GM18858 (cell line): ENCODE results near the gene MAGI2.

Experiments
- ATAC-seq: cut with Tn5 transposase; IDR thresholded peaks from one replicate; pipeline ENCODE4 v1.9.1; 2021; ENCODE audit not compliant: unreplicated experiment

Gene MAGI2

DNA sequence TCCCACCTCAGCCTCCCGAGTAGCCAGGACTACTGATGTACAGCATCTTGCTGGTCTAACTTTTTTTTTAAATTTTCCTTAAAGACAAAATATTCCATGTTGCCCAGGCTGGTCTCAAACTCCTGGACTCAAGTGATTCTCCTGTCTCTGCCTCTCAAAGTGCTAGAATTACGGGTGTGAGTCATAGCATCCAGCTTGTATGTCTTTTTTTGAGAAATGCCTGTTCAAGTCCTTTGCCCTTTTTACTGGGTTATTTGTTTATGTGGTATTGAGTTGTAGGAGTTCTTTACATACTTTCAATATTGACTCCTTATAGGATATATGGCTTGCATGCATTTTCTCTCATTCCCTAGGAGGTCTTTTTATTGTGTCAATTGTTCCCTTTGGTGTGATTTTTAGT lies 486.4 kb downstream of the MAGI2 start:
- ATAC-seq, result no peak

DNA sequence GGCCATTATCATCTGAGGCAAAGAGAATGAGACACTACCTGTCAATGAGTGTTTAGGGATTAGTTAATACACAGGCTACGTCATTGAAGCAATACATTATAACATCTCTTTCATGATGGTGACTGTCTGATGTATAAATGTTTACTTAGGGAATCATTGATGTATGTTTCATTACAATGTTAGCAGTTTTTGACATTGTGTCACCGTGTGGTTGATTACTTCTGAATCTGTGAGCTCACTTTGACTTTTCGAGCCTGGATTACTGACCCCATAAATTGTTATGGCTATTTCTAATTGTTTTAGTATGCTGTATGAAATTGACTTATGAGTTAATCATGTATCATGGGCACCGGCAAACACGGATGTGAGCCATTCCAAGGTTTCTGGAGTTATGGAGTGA lies 494.0 kb downstream of the MAGI2 start:
- ATAC-seq, result no peak

DNA sequence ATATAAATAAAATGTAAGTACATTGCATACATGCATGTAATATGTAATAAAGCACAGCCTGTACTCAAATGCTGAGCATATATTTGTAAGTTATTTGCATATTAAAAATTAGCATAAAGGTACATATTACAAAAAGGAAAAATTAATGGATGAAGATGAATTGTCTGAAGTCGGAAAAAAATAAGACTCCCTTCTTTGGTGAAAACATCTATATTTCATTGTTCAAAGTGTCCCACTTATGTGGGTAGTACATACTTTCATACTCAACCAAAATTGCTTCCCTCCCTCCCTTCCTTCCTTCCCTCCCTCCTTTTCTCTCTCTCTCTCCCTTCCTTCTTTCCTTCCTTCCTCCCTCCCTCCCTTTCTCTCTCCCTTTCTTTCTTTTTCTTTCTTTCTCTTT lies 498.1 kb downstream of the MAGI2 start:
- no peak for ATAC-seq

DNA sequence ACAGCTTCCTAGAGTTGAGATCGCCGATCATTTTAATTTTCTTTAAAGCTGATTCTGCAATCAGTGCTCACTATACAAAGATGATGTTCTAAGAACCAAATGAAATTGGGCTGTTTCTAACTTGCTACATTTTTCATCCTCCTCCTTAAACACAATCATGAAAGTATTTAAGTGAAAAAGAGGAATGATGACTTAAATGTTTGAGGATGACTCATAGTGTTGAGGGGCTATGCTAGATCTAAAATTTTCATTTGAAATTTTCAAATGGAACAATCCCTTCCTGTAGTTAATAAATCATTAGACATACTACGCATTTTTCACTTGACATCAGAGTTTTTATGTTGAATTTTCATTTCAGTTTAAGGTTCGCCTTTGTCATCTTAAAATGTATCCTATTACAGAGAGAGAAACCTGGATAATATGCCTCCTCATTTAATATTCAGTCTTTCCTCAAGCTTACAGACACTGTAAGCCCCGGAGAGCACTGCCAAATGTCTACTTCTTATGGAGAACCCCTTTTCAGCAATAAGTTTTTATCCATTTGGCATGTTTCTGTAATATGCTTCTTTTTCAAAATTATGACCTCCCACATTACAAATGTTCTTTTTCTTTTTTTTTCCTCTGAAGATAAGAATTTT lies 499.6 kb downstream of the MAGI2 start:
- ATAC-seq, result no peak

DNA sequence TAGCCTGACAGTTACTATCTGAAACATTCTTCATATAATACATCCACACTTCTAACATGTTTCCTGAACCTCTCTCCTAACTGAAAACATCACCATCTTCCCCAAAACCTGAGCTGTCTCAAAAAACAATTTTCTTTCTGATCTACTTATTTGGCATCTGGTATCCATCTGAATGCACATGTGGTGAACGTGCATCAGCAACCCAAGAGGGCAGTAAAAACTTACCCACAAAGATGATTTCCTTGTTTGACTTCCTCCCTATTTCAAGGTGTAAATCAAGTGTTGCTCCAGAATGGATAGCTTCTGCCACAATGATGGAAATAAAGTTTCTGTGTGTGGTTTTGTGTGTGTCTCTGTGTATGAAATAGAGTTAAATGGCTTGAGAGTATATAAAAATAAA lies 500.4 kb downstream of the MAGI2 start:
- ATAC-seq, result no peak

DNA sequence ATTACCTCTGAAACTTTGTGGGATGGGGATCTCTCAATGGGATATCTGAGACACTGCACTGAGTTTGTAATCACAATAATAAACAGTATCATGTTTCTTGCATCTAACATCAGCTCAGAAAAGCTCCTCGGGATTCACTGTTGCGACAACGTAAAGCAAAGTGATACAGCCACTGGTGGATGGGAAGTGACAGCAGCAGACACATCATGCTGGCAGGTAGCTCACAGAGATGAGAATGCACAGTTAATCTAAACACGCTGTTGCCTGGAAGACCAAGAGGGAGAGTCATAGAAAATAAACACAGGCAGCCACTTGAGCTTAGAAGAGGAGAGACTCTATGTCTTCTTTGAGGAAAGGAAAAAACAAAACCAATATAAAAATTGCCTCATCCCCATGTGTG lies 513.8 kb downstream of the MAGI2 start:
- no peak for ATAC-seq

DNA sequence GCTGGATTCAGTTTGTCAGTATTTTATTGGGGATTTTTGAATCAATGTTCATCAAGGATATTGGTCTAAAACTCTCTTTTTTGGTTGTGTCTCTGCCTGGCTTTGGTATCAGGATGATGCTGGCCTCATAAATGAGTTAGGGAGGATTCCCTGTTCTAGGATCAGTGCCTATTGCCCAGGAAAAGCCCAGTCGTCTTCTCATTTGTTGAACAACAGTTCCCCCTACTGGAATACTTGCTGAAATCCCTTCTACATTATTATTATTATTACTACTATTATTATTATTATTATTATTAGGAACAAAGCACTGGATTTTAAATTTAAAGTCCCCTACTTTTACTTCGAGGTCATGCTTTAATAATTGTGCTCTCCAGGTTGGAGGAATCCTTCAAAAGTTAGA lies 528.9 kb downstream of the MAGI2 start:
- ATAC-seq, result no peak

DNA sequence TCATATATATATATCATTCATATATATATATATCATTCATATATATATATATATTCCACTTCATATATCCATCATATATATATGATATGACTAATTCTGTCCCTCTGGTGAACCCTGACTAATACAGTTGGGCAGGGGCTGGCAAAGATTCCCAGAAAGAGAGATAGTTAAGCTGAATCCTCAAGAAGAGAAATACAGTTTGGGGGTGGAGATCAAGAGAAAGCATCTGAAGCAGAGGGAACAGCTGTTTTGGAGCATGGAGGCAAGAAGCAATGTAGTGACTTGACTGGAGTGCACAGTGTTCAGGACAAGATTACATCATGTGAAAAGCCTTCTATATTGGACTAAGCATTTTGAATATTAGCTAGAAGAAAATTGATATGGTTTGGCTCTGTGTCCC lies 540.7 kb downstream of the MAGI2 start:
- ATAC-seq, result no peak

DNA sequence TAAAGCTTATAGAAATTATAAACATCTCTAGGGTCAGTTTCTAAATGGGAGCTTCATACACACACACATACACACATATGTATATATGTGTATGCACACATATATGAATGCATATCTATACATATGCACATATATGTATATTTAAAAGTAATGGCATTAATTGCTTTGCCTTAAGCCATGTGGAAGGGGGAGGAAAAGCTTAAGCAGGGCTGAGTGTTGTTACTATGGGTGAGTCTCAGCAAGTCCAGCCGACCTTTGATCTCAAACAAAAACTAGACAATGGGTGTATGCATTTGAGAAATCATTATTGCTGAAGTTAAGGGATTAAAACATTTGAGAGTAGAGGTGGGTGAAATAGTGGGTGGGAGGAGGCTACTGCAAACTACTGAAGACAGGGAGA lies 546.7 kb downstream of the MAGI2 start:
- ATAC-seq, result no peak

DNA sequence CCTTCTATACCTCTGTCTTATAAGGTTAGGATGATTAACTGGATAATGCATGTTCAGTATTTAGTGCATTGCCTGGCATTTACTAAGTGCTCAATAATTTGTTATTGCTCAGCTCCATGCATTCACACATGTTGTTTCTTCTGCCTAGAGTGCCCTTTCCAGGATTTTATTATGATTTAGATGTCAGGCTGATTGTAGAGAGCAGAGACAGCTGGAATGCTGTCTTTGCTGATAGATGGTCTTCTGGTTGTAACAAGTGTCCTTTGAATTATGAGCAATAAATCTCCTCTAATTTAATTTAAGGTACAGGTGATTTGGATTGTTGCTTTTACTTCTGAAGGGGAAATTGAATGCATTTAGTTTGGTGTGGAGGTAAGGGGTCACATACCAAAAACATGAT lies 548.0 kb downstream of the MAGI2 start:
- no peak for ATAC-seq

DNA sequence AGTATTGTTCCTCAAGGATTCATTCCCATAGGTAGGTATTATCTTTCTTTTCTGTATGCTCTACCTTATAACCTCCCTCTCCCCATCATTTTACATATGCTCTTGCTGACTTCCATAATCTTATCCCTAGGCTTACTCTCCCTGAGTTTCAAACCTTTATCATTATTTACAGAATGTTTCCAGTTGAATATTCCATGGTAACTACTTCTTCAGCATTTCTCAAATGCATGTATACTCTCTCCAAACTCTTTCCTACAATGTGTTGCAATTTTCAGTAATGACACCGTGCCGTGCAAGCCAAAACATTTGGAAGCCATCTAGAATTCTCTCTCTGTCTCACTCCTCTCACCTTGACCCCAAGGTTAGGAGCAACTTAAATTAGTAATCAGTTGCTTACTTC lies 548.5 kb downstream of the MAGI2 start:
- ATAC-seq, result no peak

DNA sequence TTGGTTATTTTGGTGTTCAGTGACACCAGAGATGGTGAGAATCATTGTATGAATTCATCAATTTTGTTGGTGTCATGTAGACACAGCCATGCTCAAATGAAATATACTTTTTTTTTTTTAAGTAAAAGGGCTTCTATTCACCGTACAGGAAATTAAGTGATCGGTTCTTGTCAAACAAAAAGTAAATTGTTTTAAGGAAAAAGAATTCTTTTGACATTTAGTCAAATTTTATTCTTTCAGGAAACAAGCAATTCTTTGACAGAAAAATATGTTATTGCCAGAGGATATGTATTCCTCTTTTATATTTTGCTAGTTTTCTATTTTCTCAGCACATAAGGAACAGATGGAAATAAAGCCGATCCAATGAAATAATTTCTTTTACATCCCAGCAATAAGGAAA lies 551.9 kb downstream of the MAGI2 start:
- ATAC-seq, result no peak

DNA sequence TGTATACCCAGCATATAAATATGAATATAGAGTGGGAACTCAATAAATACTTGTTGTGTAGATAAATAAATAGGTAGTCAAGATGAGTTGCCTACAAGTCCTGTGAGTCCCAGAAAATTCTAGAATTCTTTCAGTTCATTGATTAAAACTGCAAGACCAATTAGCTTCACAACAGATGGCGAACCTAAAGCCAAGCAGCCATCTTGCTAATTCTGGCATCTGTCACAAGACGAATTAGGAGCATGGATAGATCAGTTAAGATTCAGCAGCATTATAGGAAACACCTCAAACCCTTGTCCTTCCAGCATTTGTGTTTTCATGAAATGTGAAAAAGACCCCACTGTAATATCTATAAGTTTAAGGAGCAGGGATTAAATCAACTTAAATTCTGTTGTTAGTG lies 552.7 kb downstream of the MAGI2 start:
- no peak for ATAC-seq

DNA sequence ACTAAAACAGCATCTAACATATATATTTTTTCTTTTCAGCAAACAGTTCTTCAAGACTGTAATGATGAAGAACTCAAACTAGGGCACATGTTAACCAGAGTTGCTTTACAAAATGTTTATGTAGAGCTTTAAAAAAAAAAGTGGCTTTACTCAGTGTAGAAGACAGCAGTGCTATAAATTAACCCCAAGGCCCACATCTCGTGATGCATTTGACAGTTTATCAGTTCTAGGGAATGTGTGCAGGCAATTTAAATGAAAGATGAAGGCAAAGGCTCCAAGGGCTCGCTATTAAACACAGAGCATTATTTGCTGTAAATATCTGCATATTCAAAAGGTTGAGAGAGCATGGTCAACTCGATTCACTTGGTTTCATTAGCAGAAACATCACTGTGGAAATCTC lies 558.1 kb downstream of the MAGI2 start:
- no peak for ATAC-seq

DNA sequence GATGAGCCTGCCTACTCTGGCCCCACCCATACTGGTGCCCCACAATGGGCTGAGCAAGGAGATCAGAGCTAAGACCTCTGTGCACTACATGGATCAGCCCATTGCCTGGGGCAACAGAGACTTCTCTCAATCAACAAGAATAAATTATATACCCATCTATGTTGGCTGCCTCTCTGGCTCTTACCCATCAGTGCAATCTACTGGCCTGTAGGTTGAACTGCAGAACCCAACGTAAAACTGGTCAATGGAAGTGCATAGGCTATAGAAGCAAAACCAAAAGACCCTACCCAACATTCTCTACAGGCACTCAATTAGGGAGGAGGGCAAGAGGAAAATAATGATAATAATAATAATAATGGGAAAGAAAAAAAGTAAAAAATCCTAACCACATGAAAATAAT lies 574.3 kb downstream of the MAGI2 start:
- ATAC-seq, result no peak

DNA sequence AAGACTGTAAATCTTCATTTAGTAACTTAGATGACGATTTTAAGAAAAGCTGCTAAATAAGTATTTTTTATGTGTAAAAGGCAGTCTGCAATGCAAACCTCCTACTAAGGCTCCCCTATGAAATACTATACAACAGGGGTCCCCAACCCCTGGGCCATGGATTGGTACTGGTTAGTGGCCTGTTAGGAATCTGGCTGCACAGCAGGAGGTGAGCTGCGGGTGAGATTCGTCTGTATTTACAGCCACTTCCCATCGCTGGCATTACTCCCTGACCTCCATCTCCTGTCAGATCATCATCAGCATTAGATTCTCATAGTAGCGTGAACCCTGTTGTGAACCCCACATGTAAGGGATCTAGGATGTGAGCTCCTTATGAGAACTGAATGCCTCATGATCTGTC lies 580.4 kb downstream of the MAGI2 start:
- no peak for ATAC-seq

DNA sequence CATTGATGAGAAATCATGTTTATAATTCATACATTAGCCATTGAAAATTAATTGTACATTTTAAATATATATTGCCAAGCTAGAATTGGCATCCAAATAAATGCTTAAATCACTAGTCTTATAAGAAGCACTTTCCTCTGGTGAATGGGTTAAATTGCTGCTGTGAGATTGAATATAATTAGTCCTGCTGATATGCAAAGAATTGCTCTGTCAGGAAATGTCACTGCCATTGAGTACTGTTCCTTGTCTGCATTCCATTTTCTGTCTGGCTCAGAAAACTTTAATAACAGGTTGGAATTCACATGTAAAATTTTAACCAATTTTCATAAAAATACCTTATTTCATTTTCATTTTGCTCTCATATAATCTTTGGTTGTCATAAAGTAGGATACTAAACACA lies 589.1 kb downstream of the MAGI2 start:
- no peak for ATAC-seq

DNA sequence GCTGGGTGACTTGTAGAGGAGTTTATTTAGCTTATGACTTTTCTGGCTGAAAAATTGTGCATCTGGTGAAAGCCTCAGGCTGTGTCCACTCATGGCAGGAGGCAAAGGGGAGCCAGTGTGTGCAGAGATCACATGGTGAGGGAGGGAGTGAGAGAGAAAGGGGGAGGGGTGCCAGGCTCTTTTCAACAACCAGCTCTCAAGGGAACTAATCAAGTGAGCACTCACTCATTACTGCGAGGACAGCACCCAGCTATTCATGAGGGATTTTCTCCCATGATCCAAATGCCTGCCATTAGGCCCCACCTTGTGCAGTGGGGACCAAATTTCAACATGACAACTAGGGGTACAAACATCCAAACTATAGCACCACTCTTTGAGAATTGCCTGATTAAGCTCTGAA lies 590.2 kb downstream of the MAGI2 start:
- no peak for ATAC-seq

DNA sequence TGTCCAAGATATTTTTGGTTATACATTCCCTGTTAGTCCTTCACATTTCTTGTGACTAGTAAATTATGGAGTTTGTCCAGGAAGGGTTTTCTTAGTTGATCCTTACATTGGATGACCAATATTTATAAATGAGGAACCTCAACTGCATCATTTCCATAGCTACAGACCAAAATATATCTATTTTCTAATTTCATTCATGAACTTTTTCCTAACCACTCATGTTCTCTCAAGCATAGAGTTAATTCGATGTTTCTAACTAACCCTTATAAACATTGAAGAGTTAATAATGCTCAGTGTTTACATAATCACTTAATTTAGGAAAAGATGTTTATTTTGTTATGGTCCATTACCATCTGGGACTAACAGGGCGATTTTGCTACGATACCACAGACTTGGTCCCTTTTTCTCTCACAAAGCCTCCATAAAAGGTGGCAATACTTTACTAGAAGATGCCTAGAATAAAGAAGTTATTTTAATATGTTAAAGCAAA lies 591.0 kb downstream of the MAGI2 start:
- no peak for ATAC-seq

DNA sequence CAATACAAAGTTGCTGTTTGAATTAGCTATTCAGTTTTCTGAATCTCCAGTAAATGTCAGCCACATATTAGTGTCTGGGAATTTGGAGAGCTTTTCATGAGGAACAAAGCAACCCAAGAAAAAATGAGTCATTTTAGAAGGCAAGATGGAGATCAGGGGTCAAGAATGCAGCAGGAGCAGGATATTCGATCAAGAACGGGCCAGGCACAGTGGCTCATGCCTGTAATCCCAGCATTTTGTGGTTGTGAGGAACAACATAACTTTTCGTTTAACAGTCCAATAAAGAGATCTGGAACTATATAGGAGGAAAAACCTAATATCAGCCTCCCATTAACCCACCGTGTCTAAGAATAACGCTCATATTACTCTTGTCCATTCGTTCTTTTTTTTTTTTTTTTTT lies 600.5 kb downstream of the MAGI2 start:
- ATAC-seq, result no peak

DNA sequence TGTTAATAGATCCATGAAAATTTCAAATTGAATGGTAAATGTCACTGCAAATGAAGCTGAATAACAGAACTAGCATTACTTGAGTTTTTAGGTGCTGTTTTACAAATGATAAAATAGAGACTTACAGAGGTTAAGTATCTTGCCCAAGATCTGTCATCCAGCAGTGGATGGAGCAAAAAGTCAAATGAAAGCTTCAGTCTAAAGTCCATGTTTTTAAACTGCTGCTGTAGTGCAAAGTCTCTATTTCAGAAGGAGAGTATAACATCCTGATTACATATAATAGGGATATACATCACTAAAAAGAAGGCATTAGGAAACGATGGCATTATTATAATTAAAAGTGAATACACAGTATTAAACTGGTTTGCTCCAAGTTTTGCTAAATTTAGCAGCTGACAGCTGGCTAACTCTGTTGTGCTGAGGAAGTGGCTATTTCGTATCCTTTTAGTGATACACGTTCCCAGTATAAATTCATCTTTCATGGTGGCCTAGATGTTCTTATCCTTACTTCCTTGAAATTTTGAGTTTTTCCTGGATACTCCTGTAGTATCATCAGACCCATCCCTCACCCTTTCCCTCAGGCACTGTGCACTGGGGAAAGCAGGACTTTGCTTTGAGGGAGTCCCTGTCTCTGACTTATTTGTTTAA lies 603.2 kb downstream of the MAGI2 start:
- no peak for ATAC-seq

DNA sequence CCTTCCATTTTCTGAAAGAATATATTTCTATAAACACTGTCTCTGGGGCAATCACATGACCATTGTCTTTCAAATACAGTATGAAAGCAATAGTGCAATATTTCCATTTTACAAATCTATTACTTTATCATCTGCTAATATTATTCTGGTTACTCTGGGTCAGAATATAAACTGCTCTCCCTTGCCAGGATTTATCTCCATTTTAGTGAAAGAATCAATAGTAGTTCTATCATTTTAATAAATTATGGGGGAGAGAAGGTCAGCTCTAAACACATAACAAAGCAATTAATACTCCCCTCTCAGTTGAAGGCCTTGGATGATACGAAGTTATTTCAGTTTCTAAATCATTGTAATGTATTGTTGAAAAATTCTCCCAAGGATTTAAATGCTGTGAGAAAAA lies 608.3 kb downstream of the MAGI2 start:
- no peak for ATAC-seq

DNA sequence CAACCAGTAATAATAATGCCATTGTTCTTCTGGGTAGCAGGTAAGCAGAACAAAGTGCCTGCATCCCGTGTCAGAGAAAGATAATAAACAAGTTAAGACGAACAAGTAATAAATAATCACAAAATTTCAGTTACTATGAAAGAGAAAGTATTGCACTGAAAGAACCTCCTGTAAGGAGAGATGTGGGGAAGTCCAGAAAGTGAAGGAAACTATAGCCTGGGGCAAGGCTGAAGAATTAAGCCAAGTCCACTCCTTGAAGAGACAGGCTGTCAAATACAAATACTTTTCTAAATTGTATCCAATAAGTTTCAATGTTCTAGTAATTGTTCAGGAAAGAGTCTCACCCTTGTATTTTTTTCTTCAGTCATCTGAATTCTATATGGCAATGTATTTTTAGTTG lies 611.4 kb downstream of the MAGI2 start:
- ATAC-seq, result no peak
